HepG2 (cell line): ENCODE data around the gene VAPB. TPM values are rescaled to one million over a fixed set of nuclear protein-coding genes. Genes with fewer than 3 reads are reported as not detected.

Experiments used
- ATAC-seq: fragments of 200-7000 bp; cut with Tn5 transposase; 3 replicates; pipeline ENCODE4 v1.9.1; 2020; ENCODE audit warnings: mild to moderate bottlenecking, moderate library complexity
- BruUV-seq: library from RNA; stranded (reverse); fragments of 400-500 nt; replicated peaks from 2 replicates; lab custom pipeline; 2021; lab: Mats Ljungman, UMichigan
- CTCF ChIA-PET: fragments of 300-600 bp; formaldehyde crosslinking; extraction: SDS; loops from one replicate; lab custom pipeline; 2021; ENCODE audit warnings: low total read pairs, inconsistent platforms, low intra/inter-chr PET ratio; lab: Yijun Ruan, JAX
- POLR2A ChIA-PET: fragments of 350-600 bp; sonication (Branson Sonifier 250); formaldehyde crosslinking; loops from one replicate; lab custom pipeline; 2020; ENCODE audit warnings: antibody characterized with exemption, inconsistent platforms; lab: Yijun Ruan, JAX
- DNase-seq: peaks from one replicate; pipeline ENCODE4 v3.0.0-alpha.2; 2015; ENCODE audit warnings: low spot score
- FAIRE-seq: peaks from 3 replicates; lab custom pipeline; 2011; peaks lifted over from hg19 to GRCh38; lab: Jason Lieb, UNC
- H2AFZ ChIP-seq: one replicate; pipeline ENCODE4 v1.6.1; 2011; ENCODE audit warnings: low read length, inconsistent platforms
- H3K27ac ChIP-seq: fragments of 300-600 bp; 3 replicates; pipeline ENCODE4 v1.8.0; 2011; ENCODE audit warnings: mixed run types, mild to moderate bottlenecking, mixed read lengths, low read length, inconsistent platforms; ENCODE audit not compliant: insufficient read depth; ENCODE audit errors: extremely low read length
- H3K27me3 ChIP-seq, 2 experiments: fragments of 200-600 bp in 1 of 2; 2 replicates in 1 of 2; 3 replicates in 1 of 2; pipeline versions ENCODE4 v1.6.0 to v1.8.0; 2011; ENCODE audit warnings: low read length in 2 of 2, mild to moderate bottlenecking in 2 of 2, moderate library complexity in 2 of 2, inconsistent platforms in 1 of 2; ENCODE audit not compliant: insufficient read depth in 2 of 2, control insufficient read depth in 1 of 2
- H3K36me3 ChIP-seq, 2 experiments: fragments of 200-600 bp in 1 of 2; replicated peaks in 1 of 2; 2 replicates in 1 of 2; 3 replicates in 1 of 2; pipeline versions ENCODE4 v1.5.1 to v1.8.0; 2011; ENCODE audit warnings: low read length in 2 of 2, inconsistent platforms in 1 of 2; ENCODE audit not compliant: insufficient read depth in 2 of 2, control insufficient read depth in 1 of 2
- H3K4me1 ChIP-seq: 2 replicates; pipeline ENCODE4 v1.5.1; 2012; ENCODE audit warnings: low read length, inconsistent platforms; ENCODE audit not compliant: insufficient read depth
- H3K4me2 ChIP-seq: 2 replicates; pipeline ENCODE4 v1.6.0; 2011; ENCODE audit warnings: low read depth, low read length, inconsistent platforms
- H3K4me3 ChIP-seq, 3 experiments: fragments of 200-600 bp in 1 of 3; sonication (generic), shearing (Covaris generic) in 1 of 3; replicated peaks in 1 of 3; 2 replicates each; pipeline ENCODE4 v1.5.1; 2011 to 2016; ENCODE audit warnings: low read length in 3 of 3, inconsistent platforms in 2 of 3, low read depth in 2 of 3, mild to moderate bottlenecking in 2 of 3, control low read depth in 1 of 3, mixed read lengths in 1 of 3; ENCODE audit not compliant: insufficient read depth in 1 of 3
- H3K79me2 ChIP-seq: one replicate; pipeline ENCODE4 v1.6.1; 2011; ENCODE audit warnings: low read length, inconsistent platforms; ENCODE audit not compliant: insufficient read depth
- H3K9ac ChIP-seq: 2 replicates; pipeline ENCODE4 v1.6.0; 2011; ENCODE audit warnings: mild to moderate bottlenecking, low read depth, low read length, inconsistent platforms; ENCODE audit not compliant: insufficient read depth
- H3K9me3 ChIP-seq: 2 replicates; pipeline ENCODE4 v1.5.1; 2012; ENCODE audit warnings: mild to moderate bottlenecking, low read length
- H4K20me1 ChIP-seq: 2 replicates; pipeline ENCODE4 v1.6.0; 2011; ENCODE audit warnings: inconsistent platforms, mild to moderate bottlenecking, low read length, moderate library complexity; ENCODE audit not compliant: insufficient read depth
- ATM ChIP-seq: fragments of 450-650 bp; IDR thresholded peaks from 2 replicates; pipeline ENCODE4 v1.7.1; 2017; ENCODE audit warnings: mild to moderate bottlenecking, borderline replicate concordance
- CREB1 ChIP-seq, 2 experiments: fragments of 450-650 bp in 1 of 2; IDR thresholded peaks; 2 replicates each; pipeline ENCODE4 v1.6.1; 2016 to 2017; ENCODE audit warnings: control low read depth in 1 of 2, mild to moderate bottlenecking in 1 of 2, missing compliant biosample characterization in 1 of 2, missing genetic modification characterization in 1 of 2
- GFI1 ChIP-seq: sonication (generic); formaldehyde crosslinking; IDR thresholded peaks from 2 replicates; pipeline ENCODE4 v1.5.0; 2020; ENCODE audit warnings: missing genetic modification reagents, mild to moderate bottlenecking, borderline replicate concordance
- KAT7 ChIP-seq: IDR thresholded peaks from 2 replicates; pipeline ENCODE4 v1.6.1; 2018; ENCODE audit warnings: borderline replicate concordance, missing compliant biosample characterization
- SMAD3 ChIP-seq: sonication (generic); formaldehyde crosslinking; IDR thresholded peaks from 2 replicates; pipeline ENCODE4 v1.4.0; 2020; ENCODE audit warnings: missing genetic modification reagents
- ZNF430 ChIP-seq: sonication (generic); formaldehyde crosslinking; IDR thresholded peaks from 2 replicates; pipeline ENCODE4 v1.9.0; 2021; ENCODE audit warnings: mild to moderate bottlenecking, missing genetic modification reagents
- ZNF510 ChIP-seq: sonication (generic); formaldehyde crosslinking; IDR thresholded peaks from 2 replicates; pipeline ENCODE4 v1.4.0; 2020; ENCODE audit warnings: low read depth, mild to moderate bottlenecking, missing genetic modification reagents
- ZSCAN12 ChIP-seq: sonication (generic); formaldehyde crosslinking; IDR thresholded peaks from 2 replicates; pipeline ENCODE4 v1.9.0; 2021; ENCODE audit warnings: mild to moderate bottlenecking, missing genetic modification reagents
- WGBS: methylation state at CpG from one replicate; pipeline ENCODE4 v1.1.6; 2017; ENCODE audit warnings: low lambda C conversion rate; 5-methylcytosine and 5-hydroxymethylcytosine counted together
- in situ Hi-C: cut with HindIII; loops from 2 replicates; pipeline ENCODE4 v1.10.0; 2017; ENCODE audit warnings: low pct_unique_long_range_greater_than_20kb; ENCODE audit not compliant: extremely low pct_ligation_motif_present
- intact Hi-C: fragments of 100-400 bp; cut with micrococcal nuclease; formaldehyde crosslinking; loops from one replicate; pipeline ENCODE4 v1.10.0; 2022; ENCODE audit not compliant: unreplicated experiment
- polyA plus RNA-seq, 8 experiments: library from polyadenylated mRNA; depleted of rRNA in 3 of 8; stranded (reverse) in 7 of 8; unstranded in 1 of 8; fragments of >200 nt; fragmentation: Illumina TruSeq in 4 of 8; extraction: Trizol in 4 of 8; gene quantifications; 2 replicates each; pipeline versions ENCODE4 v1.2.1 to v1.2.3, GENCODE V29; 2011 to 2016; ENCODE audit warnings: low read depth in 4 of 8, missing spikeins in 1 of 8, mixed read lengths in 1 of 8; ENCODE audit not compliant: insufficient read depth in 1 of 8
- total RNA-seq, 5 experiments: library from RNA; depleted of rRNA; stranded (reverse); fragments of >200 nt; fragmentation: Illumina TruSeq; extraction: Trizol; gene quantifications; 2 replicates each; pipeline ENCODE4 v1.2.3, GENCODE V29; 2016; ENCODE audit warnings: low read depth in 1 of 5
- TF ChIP-seq, protein P1 (sequence below): sonication (generic); formaldehyde crosslinking; IDR thresholded peaks from 2 replicates; pipeline ENCODE4 v1.5.0; 2020; ENCODE audit warnings: missing genetic modification reagents

VAPB gene
- total and polyA plus RNA-seq, 2 of the 13 experiments (the other 11 are each of a cell fraction or from before 2014, with no cell fraction given): 18.6 to 48.5 TPM

DNA sequence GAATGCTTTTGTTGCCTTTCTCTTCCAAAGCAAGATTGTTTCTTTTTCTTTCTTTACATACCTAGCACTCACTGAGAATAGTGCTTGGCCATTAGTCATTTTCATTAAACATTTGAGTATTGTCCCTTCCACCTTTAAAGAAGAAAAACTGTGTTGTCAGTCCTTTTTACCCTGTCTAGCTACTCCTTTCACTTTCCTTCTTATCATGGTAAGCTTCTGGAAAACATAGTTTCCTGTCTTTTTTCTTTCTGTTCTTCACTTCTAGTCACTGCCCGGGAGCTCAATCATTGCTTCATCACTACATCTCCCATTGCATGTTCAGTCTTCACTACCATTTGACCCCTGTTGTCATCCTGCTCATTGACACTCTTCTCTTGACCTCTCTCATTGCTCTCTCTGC is 12.1 kb downstream of the VAPB start (continued):
- TF ChIP-seq, protein P1, sequence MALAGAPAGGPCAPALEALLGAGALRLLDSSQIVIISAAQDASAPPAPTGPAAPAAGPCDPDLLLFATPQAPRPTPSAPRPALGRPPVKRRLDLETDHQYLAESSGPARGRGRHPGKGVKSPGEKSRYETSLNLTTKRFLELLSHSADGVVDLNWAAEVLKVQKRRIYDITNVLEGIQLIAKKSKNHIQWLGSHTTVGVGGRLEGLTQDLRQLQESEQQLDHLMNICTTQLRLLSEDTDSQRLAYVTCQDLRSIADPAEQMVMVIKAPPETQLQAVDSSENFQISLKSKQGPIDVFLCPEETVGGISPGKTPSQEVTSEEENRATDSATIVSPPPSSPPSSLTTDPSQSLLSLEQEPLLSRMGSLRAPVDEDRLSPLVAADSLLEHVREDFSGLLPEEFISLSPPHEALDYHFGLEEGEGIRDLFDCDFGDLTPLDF (CRISPR knock-in tag): no peak
- TF ChIP-seq ATM: no peak
- no peak for TF ChIP-seq ZNF430 (CRISPR knock-in tag)

DNA sequence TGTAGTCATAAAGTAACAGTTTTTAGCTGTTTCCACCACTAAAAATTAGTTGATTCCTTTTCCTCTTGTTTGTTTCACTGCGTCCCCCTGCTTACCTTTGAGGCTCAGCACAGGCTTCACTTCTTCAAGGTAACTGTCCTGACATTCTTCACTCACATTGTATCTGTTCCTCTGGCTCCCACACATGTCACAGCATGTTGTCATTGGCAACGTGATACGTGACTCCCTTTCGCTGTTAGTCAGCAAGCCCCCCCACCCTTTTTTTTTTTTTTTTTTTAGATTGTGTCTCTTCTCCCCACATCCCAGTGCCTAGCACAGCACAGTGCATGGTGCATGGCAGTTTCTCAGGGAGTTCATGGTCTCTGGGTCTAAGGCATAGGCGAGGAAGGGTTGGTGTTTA is 13.3 kb downstream of the VAPB start:
- H3K27me3 ChIP-seq: no peaks in the 10 kb centered on the region
- CTCF ChIA-PET: no interaction called here
- peaks cover 25% of the 10 kb centered on the region for H4K20me1 ChIP-seq
- peaks cover 100% of the 10 kb centered on the region for H3K79me2 ChIP-seq
- no peak overlapping the region for H2AFZ ChIP-seq
- BruUV-seq: no TSS peak
- ATAC-seq: no peak
- H3K36me3 ChIP-seq: peaks cover 4 to 8% of the 10 kb centered on the region in 2 experiments; a peak in 2 of 5 replicates
- no peaks in the 10 kb centered on the region for H3K9me3 ChIP-seq
- no peak overlapping the region for H3K4me2 ChIP-seq
- H3K27ac ChIP-seq: no peak overlapping the region
- peaks cover 38% of the 10 kb centered on the region for H3K4me1 ChIP-seq
- no peak for FAIRE-seq
- in situ Hi-C loops (no loop called here), intact Hi-C loops (no loop called here)
- no peak for DNase-seq
- WGBS: 97% methylated on average over 5 of the region's 5 CpGs
- no peak overlapping the region for H3K9ac ChIP-seq
- TF ChIP-seq KAT7: no peak
- TF ChIP-seq ZSCAN12 (CRISPR knock-in tag): no peak
- no peak for TF ChIP-seq SMAD3 (CRISPR knock-in tag)
- TF ChIP-seq CREB1 (IDR thresholded peaks at IDR 0.05): no peak
- TF ChIP-seq CREB1 (CRISPR knock-in tag; IDR thresholded peaks at IDR 0.05): no peak
- TF ChIP-seq ZNF510 (CRISPR knock-in tag): no peak
- TF ChIP-seq GFI1: no peak
- no peak overlapping the region for H3K4me3 ChIP-seq
- POLR2A ChIA-PET: no interaction called here
